Bone marrow (tissue), 2 donors: ENCODE data around the gene MIDN.
A peak's percentile ranks its signal among the peaks of the same experiment; 100 is the strongest.
"Not testable (repeated sequence)": the region's sequence is repeated elsewhere in the genome, so short reads cannot be mapped to it uniquely, and the experiment has no call there.

ENCODE experiments used
- DNase-seq, 2 donors: peaks; one replicate each; lab custom pipeline; 2025; lab: John Stamatoyannopoulos, UW

The MIDN gene

GRCh38 chr19:1246265-1247087 lies 1.9 kb upstream of the MIDN start:
- DNase-seq = not testable (repeated sequence)

- DNase-seq = no peak
Observed at GRCh38 chr19:1247748-1248138, 640 bp upstream of the MIDN start.

- DNase-seq = peak in 1 of 2 donors; percentile 45
Observed at GRCh38 chr19:1248786-1249297, 459 bp downstream of the MIDN start.

- peak; percentile 83 to 94 for DNase-seq
Observed at GRCh38 chr19:1249298-1249989, 1.1 kb downstream of the MIDN start.

GRCh38 chr19:1249990-1250436 lies 1.6 kb downstream of the MIDN start:
- DNase-seq = no peak

- DNase-seq = no peak
Observed at GRCh38 chr19:1250437-1251260, 2.3 kb downstream of the MIDN start.

- DNase-seq = peak; percentile 58 to 59
Observed at GRCh38 chr19:1251330-1252220, 3.2 kb downstream of the MIDN start.

- DNase-seq = peak; percentile 87 to 90
Observed at GRCh38 chr19:1252221-1252820, 3.9 kb downstream of the MIDN start.

GRCh38 chr19:1252821-1253513 lies 4.6 kb downstream of the MIDN start:
- peak; percentile 96 to 99 for DNase-seq

- DNase-seq = no peak
Observed at GRCh38 chr19:1253514-1254080, 5.2 kb downstream of the MIDN start.

GRCh38 chr19:1254081-1254527 lies 5.7 kb downstream of the MIDN start:
- no peak for DNase-seq

GRCh38 chr19:1254530-1255185 lies 6.3 kb downstream of the MIDN start:
- DNase-seq = no peak

- DNase-seq = no peak
Observed at GRCh38 chr19:1255186-1256161, 7.1 kb downstream of the MIDN start.

GRCh38 chr19:1256646-1257474 lies 8.5 kb downstream of the MIDN start:
- no peak for DNase-seq

GRCh38 chr19:1257475-1258162 lies 9.2 kb downstream of the MIDN start:
- DNase-seq = no peak

GRCh38 chr19:1258163-1258492 lies 9.7 kb downstream of the MIDN start:
- no peak for DNase-seq
